Mammary epithelial cell (primary cell): ENCODE results near the gene ITPR2.

ENCODE experiments used
- EZH2 ChIP-seq: IDR thresholded peaks from 2 replicates; pipeline ENCODE4 v1.6.1; 2012; ENCODE audit warnings: low read length, inconsistent platforms, borderline replicate concordance
- TF ChIP-seq, protein P1 (sequence below), 2 donors: IDR thresholded peaks in 1 of 2; conservative IDR thresholded peaks in 1 of 2; 2 replicates each; pipeline ENCODE4 v1.5.1; 2011 to 2012; ENCODE audit warnings: inconsistent platforms in 2 of 2, low read length in 2 of 2, mild to moderate bottlenecking in 2 of 2, control low read depth in 1 of 2, low read depth in 1 of 2; ENCODE audit not compliant: insufficient read depth in 1 of 2; ENCODE audit errors: extremely low read depth in 1 of 2

DNA sequence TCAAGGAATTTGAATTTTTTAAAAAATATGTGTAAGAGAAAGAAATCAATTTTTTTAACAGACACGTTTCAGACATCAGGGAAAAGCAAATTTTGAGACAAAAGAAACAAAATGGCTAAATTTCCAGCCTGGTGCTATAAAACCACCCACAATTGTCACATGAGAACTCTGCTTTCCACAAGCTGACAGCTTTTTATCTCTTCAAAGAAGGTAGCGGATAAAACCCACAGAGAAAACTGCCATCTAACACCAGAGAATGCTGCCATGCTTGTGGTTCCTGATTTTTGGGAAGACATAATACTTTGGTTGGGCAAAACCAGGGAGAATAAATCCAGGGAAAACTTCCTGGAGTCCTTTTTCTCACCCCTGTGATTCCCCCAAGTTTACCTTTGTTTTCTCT lies 10.3 kb upstream of the ITPR2 start:
- no peak for TF ChIP-seq EZH2
- TF ChIP-seq, protein P1, sequence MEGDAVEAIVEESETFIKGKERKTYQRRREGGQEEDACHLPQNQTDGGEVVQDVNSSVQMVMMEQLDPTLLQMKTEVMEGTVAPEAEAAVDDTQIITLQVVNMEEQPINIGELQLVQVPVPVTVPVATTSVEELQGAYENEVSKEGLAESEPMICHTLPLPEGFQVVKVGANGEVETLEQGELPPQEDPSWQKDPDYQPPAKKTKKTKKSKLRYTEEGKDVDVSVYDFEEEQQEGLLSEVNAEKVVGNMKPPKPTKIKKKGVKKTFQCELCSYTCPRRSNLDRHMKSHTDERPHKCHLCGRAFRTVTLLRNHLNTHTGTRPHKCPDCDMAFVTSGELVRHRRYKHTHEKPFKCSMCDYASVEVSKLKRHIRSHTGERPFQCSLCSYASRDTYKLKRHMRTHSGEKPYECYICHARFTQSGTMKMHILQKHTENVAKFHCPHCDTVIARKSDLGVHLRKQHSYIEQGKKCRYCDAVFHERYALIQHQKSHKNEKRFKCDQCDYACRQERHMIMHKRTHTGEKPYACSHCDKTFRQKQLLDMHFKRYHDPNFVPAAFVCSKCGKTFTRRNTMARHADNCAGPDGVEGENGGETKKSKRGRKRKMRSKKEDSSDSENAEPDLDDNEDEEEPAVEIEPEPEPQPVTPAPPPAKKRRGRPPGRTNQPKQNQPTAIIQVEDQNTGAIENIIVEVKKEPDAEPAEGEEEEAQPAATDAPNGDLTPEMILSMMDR (conservative IDR thresholded peaks at IDR 0.05 in 1 of 2, IDR thresholded peaks at IDR 0.05 in 1 of 2; ENCODE audit: extremely low read depth in 1 of 2, insufficient read depth in 1 of 2, low read depth in 1 of 2, low read length in 2 of 2), result no peak
